HG03045 (cell line): ENCODE results near the gene RASGRP4.
"Not testable (repeated sequence)": the region's sequence is repeated elsewhere in the genome, so short reads cannot be mapped to it uniquely, and the experiment has no call there.

Experiments used
- ATAC-seq: cut with Tn5 transposase; IDR thresholded peaks from one replicate; pipeline ENCODE4 v1.9.1; 2021; ENCODE audit warnings: mild to moderate bottlenecking, moderate library complexity; ENCODE audit not compliant: unreplicated experiment

RASGRP4 gene

DNA sequence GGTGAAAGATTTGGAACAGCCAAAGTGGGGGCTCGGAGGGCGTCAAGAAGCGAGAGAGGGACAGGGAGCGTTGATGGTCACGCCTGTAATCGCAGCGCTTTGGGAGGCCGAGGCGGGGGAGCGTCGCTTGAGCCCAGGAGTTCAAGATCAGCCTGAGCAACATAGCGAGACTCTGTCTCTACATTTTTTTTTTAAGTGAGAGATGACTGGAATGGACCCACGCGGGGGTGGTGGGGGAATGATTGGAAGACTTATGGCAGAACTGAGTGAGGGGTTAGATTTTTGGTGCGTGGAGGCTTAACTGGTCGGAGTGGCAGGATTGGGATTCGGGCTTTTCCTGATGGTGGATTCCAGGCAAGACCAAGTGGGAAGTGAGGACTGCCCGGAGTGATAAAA lies 50.9 kb downstream of the RASGRP4 start:
- no peak for ATAC-seq

DNA sequence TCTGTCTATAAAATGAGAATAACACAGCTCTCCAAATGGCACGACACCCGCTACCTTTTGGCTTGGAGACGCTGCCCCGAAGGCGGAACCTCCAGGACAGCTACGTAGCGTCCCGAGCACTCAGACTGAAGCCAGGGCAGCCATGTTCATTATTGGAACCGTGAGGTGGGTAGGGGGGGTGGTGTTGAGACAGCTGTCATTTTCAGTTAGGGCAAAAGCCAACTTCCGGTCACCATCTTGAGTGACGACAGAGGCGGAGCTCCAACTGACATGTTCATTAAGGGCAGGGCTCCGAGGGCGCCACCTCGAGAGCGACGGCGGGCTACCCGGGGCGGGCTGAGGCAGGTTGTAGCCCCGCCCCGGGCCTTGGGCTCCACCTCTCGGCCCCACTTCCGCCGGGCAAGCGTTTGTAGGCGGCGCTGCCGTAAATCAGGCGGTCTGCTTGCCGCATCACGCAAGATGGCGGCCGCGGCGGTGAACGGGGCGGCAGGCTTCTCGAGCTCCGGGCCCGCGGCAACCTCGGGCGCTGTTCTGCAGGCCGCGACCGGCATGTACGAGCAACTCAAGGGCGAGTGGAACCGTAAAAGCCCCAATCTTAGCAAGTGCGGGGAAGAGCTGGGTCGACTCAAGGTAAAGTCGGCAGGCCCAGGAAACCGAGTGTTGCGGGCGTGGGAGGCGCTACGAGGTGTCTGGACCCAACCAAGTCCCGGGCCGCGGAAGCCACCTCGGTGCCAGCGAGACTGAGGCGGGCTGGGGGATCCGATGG lies 51.5 kb downstream of the RASGRP4 start, which contains the start of gene PSMD8:
Gene PSMD8 (plus strand): TSS at position 240 of the 766 bp plus-strand sequence. CDS start 31 bp downstream, at position 271.
- ATAC-seq = peak; percentile 93

- no peak for ATAC-seq
These were observed 52.1 kb downstream of the RASGRP4 start for GRCh38 chr19:38373907-38374331.

- no peak for ATAC-seq
These were observed 54.9 kb downstream of the RASGRP4 start for GRCh38 chr19:38371081-38371480.

GRCh38 chr19:38370299-38370698 lies 55.7 kb downstream of the RASGRP4 start:
- ATAC-seq = no peak

DNA sequence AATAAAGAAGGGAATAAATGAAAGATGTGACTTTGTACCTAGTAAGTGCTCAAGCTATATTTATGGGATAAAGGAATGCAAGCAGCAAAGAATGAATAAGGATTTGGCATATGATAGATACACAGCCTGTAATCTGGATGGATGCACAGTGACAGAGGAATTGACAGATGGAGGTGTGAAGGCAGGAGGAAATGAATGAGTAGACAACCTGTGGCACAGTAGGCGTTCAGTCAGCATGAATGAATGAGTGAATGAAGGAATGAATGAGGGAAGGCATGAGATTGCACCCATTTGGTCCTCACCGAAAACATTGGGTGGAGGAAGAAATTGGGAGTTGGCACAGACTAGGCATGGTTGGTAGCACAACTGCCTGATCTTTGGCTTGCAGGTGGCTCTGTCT lies 56.4 kb downstream of the RASGRP4 start:
- no peak for ATAC-seq

GRCh38 chr19:38367041-38367440 lies 59.0 kb downstream of the RASGRP4 start:
- no peak for ATAC-seq

GRCh38 chr19:38362946-38363688 lies 62.9 kb downstream of the RASGRP4 start:
- ATAC-seq = not testable (repeated sequence)

DNA sequence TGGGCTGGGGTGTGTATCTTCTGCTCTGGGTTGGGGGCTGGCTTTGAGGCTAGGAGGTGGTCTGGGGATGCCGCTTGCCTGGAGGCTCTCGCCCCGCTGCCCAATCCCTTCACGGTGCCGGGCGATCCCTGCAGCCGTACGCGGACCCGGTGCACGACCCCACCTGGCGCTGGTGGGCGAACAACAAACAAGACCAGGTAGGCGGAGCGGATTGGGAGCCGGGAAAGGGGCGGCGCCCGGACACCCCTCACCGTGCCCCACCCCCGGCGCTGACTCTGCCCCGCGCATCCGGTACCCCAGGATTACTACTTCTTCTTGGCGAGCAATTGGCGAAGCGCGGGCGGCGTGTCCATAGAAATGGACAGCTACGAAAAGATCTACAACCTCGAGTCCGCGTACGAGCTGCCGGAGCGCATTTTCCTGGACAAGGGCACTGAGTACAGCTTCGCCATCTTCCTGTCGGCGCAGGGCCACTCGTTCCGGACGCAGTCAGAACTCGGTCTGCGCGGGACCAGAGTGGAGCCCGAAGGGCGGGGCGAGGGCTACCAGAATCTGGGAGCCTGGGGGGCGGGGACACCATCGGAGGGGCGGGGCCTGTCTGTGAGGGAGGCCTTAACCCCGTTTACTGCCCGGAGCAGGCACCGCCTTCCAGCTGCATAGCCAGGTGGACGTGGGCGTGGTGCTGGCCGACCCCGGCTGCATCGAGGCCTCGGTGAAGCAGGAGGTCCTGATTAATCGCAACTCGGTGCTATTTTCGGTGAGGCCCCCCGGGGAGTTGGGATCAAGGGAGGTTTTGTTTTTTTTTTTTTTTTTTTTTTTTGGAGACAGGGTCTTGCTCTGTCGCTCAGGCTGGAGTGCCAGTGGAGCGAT lies 63.7 kb downstream of the RASGRP4 start:
- ATAC-seq = peak; percentile 47

GRCh38 chr19:38361633-38362075 lies 64.4 kb downstream of the RASGRP4 start:
- ATAC-seq = peak; percentile 48

GRCh38 chr19:38360839-38361631 lies 65.0 kb downstream of the RASGRP4 start:
- ATAC-seq = no peak

- ATAC-seq = no peak
These were observed 65.7 kb downstream of the RASGRP4 start for GRCh38 chr19:38360351-38360750.

GRCh38 chr19:38359242-38360021 lies 66.6 kb downstream of the RASGRP4 start:
- ATAC-seq = no peak
